GM18951 (cell line): Measurements from ENCODE around the gene FAM3D.
"Not testable (repeated sequence)": the region's sequence is repeated elsewhere in the genome, so short reads cannot be mapped to it uniquely, and the experiment has no call there.

Source experiments
- POLR2A ChIP-seq: IDR thresholded peaks from 4 replicates; pipeline ENCODE4 v1.6.1; 2011; ENCODE audit warnings: mild to moderate bottlenecking; ENCODE audit not compliant: insufficient read length, insufficient read depth; ENCODE audit errors: extremely low read depth
- in situ Hi-C: fragments of 300-500 bp; cut with MboI; formaldehyde crosslinking; loops from one replicate; pipeline ENCODE4 v1.12.0; 2022; ENCODE audit warnings: low sequenced_read_pairs, mixed read lengths, inconsistent platforms; ENCODE audit not compliant: unreplicated experiment

The FAM3D gene

DNA sequence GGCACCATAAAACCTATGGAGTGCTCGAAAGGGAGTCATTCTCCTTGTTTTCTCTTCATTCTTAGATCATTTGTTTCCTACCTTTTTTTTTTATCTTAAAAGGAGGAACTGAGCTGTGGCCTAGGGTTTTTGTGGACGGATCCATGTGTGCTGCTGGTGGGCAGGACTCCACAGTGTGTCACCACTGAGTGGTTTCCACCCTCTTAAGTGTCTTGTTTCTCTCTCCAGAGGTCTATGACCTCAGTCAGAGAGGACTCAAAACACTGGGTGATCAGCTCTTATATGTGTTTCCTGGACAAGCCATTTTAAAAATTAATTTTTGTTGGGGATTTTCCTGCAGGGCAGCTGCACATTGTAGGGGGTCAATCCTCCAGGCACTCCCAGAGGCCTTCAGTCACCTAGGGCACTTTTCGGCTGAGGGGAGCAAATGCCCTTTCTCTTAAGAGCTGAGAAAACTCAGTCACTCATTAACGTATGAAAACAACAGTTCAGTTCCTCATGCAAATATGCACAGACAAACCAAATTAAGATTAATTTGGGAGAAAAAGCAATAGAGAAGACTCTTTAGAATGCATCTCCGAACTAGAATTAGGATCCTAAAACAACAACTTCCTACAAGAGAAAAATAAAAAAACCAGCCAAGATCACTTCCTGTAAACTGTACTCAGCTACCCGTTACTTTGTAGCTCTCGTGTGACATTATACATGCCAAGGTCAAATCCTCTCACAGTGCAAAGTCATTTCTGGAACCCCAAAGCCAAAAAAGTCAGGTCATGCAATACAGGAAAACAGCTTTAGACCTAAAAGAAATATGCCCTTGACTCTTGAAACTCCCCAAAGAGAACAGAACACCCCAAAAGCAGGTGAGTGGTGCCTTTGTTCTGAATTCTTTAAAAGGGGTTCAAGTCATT, 27.6 kb upstream of the FAM3D start:
- in situ Hi-C loops: no loop called here

DNA sequence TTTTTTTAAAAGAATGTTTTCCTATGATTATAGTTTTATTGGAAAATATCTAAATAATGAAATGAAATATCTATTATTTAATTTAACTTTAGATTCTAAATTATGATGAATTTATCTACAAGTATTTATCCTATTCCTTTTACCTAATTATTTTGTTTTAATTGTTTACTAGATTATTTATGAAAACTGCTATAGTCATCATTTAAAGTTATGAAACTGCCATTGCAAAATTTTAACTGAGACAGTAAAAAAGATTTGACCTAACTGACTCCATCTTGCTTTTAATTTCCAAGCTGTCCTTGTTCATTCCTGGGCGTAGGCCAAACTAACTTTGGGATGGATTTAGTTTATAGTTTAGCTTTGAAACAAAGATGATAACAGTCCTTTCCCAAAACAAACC, 25.9 kb upstream of the FAM3D start:
- no peak for TF ChIP-seq POLR2A
- in situ Hi-C loops: no loop called here

More for the DNA sequence above, 27.6 kb upstream of the FAM3D start:
- no peak for TF ChIP-seq POLR2A

- TF ChIP-seq POLR2A: no peak
- in situ Hi-C loops: no loop called here
Observed at GRCh38 chr3:58691997-58692396, 25.4 kb upstream of the FAM3D start.

DNA sequence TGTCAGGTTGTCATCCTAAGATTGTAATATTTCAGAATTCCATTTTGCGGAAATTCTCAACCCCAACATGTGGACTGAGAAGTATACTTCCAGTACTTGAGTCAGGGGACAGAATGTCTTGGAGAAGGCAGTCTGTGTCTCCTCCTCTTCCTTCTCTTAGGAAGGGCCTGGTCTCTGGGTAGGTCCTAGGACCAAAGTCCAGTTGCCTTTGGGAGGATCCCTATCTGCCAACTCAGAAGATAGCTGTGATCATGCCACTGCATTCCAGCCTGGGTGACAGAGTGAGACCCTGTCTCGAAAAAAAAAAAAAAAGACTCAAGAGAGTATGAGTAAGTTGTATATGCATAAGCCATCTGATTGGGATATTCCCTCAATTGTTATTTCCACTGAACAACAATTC, 23.9 kb upstream of the FAM3D start:
- no peak for TF ChIP-seq POLR2A
- in situ Hi-C loops: no loop called here

DNA sequence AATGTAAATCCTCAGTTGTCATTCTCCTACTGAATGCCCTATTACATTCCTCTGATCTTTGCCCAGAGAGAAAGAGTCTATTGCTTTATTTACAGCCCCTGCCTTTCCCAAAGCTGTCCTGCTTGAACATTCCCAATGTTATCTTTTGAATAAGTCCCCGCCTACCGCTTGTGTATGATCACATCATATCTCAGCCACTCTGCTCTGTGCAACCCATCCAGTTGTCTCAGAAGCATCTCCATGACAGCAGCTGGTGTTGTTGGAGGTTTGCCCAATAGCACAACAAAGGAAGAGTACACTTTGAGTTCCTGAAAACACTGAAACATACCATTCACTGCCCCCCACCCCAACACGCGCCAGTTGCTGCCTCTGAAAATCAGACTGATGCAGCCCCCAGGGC, 22.0 kb upstream of the FAM3D start:
- in situ Hi-C loops: no loop called here
- TF ChIP-seq POLR2A: no peak

GRCh38 chr3:58686847-58687246, 20.3 kb upstream of the FAM3D start:
- no peak for TF ChIP-seq POLR2A
- in situ Hi-C loops: no loop called here

- in situ Hi-C loops: no loop called here
- TF ChIP-seq POLR2A: no peak
Observed at GRCh38 chr3:58685641-58686040, 19.1 kb upstream of the FAM3D start.

GRCh38 chr3:58683466-58683865, 16.9 kb upstream of the FAM3D start:
- in situ Hi-C loops: no loop called here
- no peak for TF ChIP-seq POLR2A

DNA sequence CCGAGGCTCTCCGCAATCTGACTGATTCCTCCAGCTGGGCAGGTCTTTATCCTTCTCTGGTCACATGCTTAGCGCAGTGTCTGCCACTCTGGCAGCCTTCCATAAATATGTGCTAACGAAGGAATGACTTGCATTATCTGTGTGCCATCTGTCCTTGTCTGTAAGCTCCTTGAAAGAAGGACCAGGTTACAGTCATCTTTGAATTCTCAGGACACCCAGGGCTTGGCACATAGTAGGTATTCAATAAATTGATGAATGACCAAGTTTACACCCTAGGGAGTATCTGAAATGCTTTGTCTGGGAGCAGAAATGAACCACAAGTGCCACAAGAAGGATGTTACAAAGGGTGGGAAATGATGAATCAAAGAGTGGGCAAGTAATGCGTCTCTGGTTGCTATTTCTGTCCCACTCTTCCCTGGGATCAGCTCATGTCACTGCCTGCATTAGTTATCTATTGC, 16.5 kb upstream of the FAM3D start:
- in situ Hi-C loops: no loop called here
- TF ChIP-seq POLR2A: no peak

DNA sequence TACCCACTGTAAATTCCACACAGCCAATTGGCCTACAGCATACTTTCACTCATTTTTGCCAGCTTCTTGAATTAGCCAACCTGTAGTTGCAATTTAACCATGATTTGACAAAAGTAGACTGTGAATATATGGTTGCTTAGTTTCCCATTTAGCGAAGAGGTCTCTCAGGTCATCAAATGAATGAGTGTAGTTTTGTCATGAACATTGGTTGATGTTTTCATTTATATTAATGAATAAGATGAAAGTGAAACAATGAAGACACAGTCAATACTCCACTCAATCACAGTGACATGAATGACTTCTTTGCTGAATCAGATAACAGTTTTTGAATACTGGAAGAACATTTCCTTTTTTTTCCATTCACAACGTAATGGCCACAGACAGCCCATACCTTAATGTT, 15.3 kb upstream of the FAM3D start:
- in situ Hi-C loops: no loop called here
- no peak for TF ChIP-seq POLR2A

DNA sequence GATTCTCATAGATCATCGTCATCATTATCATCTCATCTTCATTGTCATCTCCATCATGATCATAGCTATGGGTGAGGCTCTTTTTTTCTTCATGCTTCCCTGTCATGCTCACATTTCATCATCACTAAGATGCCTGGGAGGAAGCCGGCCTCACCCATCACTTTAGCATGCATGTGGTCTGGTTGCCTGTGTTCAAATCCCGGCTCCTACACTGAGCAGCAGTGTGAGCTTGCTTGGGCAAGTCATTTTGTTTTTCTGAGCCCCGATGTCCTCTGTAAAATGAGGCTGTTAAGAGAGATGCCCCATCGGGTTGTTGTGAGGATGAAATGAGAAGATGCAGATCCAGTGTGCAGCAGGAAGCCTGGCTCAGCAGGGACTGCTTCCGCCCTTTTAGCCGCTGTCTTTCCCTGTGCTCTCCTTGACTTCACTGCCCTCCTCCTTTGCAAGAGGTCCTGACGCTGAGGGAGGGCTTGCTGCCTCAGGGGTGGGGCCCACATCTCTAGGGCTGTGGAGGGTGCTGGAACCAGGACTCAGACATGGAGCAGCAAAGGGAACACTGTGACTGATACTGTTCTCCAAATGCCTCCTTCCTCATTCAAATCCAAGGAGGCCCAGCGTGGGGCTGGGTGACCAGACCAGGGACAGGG, 14.4 kb upstream of the FAM3D start:
- no peak for TF ChIP-seq POLR2A
- in situ Hi-C loops: no loop called here

DNA sequence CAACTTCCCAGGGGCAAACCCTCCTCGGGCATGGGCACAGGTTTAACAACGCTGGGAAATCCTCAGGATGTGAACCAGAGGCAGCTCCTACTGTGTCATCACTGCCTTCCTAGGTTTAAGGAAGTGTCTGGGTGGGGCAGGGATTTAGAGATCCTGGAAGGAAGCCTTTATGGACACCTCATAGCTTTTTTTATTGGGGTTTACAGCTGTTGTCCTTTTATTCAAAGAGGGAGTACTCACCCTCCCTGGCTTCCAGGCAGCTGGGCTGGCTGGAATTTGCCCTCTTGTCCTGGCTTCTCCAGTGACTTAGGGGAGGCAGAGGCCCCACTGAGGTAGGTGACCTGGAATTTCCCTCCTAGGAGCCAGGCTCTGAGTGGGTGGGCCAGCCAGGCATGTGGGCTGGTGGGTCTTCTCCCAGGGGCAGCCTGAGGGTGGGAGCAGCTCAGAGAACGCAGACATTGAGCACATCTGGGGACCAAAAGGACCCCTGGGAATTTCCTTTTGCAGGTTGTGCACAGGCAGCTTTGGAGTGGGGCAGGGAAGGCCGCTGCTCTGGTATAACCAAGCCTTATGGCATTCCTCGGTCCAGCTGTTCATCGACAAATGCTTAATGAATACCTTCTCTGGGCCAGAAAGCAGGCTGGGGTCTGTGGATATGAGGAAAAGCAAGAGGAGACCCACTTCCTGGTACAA, 13.5 kb upstream of the FAM3D start:
- no peak for TF ChIP-seq POLR2A
- in situ Hi-C loops: no loop called here

GRCh38 chr3:58679446-58679845, 12.9 kb upstream of the FAM3D start:
- in situ Hi-C loops: no loop called here
- TF ChIP-seq POLR2A: no peak

DNA sequence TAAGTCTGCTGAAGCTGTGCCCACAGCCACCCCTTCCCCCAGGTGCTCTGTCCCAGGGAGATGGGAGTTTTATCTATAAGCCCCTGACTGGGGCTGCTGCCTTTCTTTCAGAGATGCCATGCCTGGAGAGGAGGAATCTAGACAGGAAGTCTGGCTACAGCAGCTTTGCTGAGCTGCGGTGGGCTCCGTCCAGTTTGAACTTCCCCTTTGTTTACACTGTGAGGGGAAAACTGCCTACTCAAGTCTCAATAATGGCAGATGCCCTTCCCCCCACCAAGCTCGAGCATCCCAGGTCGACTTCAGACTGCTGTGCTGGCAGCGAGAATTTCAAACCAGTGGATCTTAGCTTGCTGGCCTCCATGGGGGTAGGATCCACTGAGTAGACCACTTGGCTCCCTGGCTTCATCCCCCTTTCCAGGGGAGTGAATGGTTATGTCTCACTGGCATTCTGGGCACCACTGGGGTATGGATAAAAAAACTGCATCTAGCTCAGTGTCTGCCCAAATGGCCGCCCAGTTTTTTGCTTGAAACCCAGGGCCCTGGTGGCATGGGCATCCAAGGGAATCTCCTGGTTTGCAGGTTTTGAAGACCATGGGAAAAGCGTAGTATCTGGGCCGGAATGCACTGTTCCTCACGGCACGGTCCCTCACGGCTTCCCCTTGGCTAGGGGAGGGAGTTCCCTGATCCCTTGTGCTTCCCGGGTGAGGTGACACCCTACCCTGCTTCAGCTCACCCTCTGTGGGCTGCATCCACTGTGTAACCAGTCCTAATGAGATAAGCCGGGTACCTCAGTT, 11.8 kb upstream of the FAM3D start:
- in situ Hi-C loops: not testable (repeated sequence)
